Measurements from ENCODE around the gene HORMAD2.

Gene HORMAD2

GRCh38 chr22:30038219-30038618, 42.0 kb upstream of the HORMAD2 start:
- Histone ChIP-seq H3K27me3 (ENCODE audit: insufficient read depth, low read length, poor library complexity, severe bottlenecking) (no peaks in the 10 kb centered on the region), H3F3A (ENCODE audit: low read depth) (no peaks in the 10 kb centered on the region), H3K4me2 (ENCODE audit: low read depth, low read length, poor library complexity, severe bottlenecking) (no peak overlapping the region), H3K9me3 (ENCODE audit: insufficient read depth, low read depth, low read length) (no peaks in the 10 kb centered on the region), H3K4me1 (ENCODE audit: insufficient read depth, low read length, poor library complexity, severe bottlenecking) (peaks cover 4% of the 10 kb centered on the region), H2AFZ (ENCODE audit: low read length) (no peak overlapping the region), H3K9me2 (replicated peaks; ENCODE audit: low read depth, low read length) (no peaks in the 10 kb centered on the region), H3K36me3 (ENCODE audit: insufficient read depth, low read length) (no peaks in the 10 kb centered on the region), H3K4me3 (ENCODE audit: low read length, poor library complexity, severe bottlenecking) (no peak overlapping the region), H4K20me1 (ENCODE audit: insufficient read depth, low read length, poor library complexity, severe bottlenecking) (no peaks in the 10 kb centered on the region), H3K79me2 (ENCODE audit: insufficient read depth, low read length) (no peaks in the 10 kb centered on the region), H3K9ac (ENCODE audit: low read depth, low read length, poor library complexity, severe bottlenecking) (no peak overlapping the region)
- TF ChIP-seq CTCF (conservative IDR thresholded peaks at IDR 0.05; ENCODE audit: low read length) (no peak), EZH2phosphoT487 (IDR thresholded peaks at IDR 0.05; ENCODE audit: borderline replicate concordance) (no peak)

- no peak overlapping the region for H3K9ac ChIP-seq (ENCODE audit: low read depth, low read length, poor library complexity, severe bottlenecking)
- no peak overlapping the region for H2AFZ ChIP-seq (ENCODE audit: low read length)
- no peaks in the 10 kb centered on the region for H4K20me1 ChIP-seq (ENCODE audit: insufficient read depth, low read length, poor library complexity, severe bottlenecking)
- no peaks in the 10 kb centered on the region for H3K9me2 ChIP-seq (replicated peaks; ENCODE audit: low read depth, low read length)
- no peaks in the 10 kb centered on the region for H3K79me2 ChIP-seq (ENCODE audit: insufficient read depth, low read length)
- H3K27me3 ChIP-seq (ENCODE audit: insufficient read depth, low read length, poor library complexity, severe bottlenecking), result no peaks in the 10 kb centered on the region
- no peaks in the 10 kb centered on the region for H3F3A ChIP-seq (ENCODE audit: low read depth)
- no peaks in the 10 kb centered on the region for H3K9me3 ChIP-seq (ENCODE audit: insufficient read depth, low read depth, low read length)
- H3K4me2 ChIP-seq (ENCODE audit: low read depth, low read length, poor library complexity, severe bottlenecking), result no peak overlapping the region
- no peak overlapping the region for H3K4me3 ChIP-seq (ENCODE audit: low read length, poor library complexity, severe bottlenecking)
- peaks cover 18% of the 10 kb centered on the region for H3K4me1 ChIP-seq (ENCODE audit: insufficient read depth, low read length, poor library complexity, severe bottlenecking)
- H3K36me3 ChIP-seq (ENCODE audit: insufficient read depth, low read length), result no peaks in the 10 kb centered on the region
- TF ChIP-seq EZH2phosphoT487 (IDR thresholded peaks at IDR 0.05; ENCODE audit: borderline replicate concordance) (no peak), CTCF (conservative IDR thresholded peaks at IDR 0.05; ENCODE audit: low read length) (no peak)
Measured at GRCh38 chr22:30040499-30041260, 39.6 kb upstream of the HORMAD2 start.

- Histone ChIP-seq H3K79me2 (ENCODE audit: insufficient read depth, low read length) (no peaks in the 10 kb centered on the region), H3K36me3 (ENCODE audit: insufficient read depth, low read length) (no peaks in the 10 kb centered on the region), H3K4me3 (ENCODE audit: low read length, poor library complexity, severe bottlenecking) (no peak overlapping the region), H3K4me2 (ENCODE audit: low read depth, low read length, poor library complexity, severe bottlenecking) (no peak overlapping the region), H3K9me2 (replicated peaks; ENCODE audit: low read depth, low read length) (no peaks in the 10 kb centered on the region), H2AFZ (ENCODE audit: low read length) (no peak overlapping the region), H4K20me1 (ENCODE audit: insufficient read depth, low read length, poor library complexity, severe bottlenecking) (no peaks in the 10 kb centered on the region), H3K9me3 (ENCODE audit: insufficient read depth, low read depth, low read length) (no peaks in the 10 kb centered on the region), H3K4me1 (ENCODE audit: insufficient read depth, low read length, poor library complexity, severe bottlenecking) (peaks cover 18% of the 10 kb centered on the region), H3F3A (ENCODE audit: low read depth) (no peaks in the 10 kb centered on the region), H3K27me3 (ENCODE audit: insufficient read depth, low read length, poor library complexity, severe bottlenecking) (no peaks in the 10 kb centered on the region), H3K9ac (ENCODE audit: low read depth, low read length, poor library complexity, severe bottlenecking) (no peak overlapping the region)
- TF ChIP-seq EZH2phosphoT487 (IDR thresholded peaks at IDR 0.05; ENCODE audit: borderline replicate concordance) (no peak), CTCF (conservative IDR thresholded peaks at IDR 0.05; ENCODE audit: low read length) (no peak)
Measured at GRCh38 chr22:30041475-30041874, 38.8 kb upstream of the HORMAD2 start.
